Neuronal stem cell (in vitro differentiated cells): ENCODE data around the gene DCPS.

Source experiments
- DNase-seq: peaks from one replicate; pipeline ENCODE4 v3.0.0-alpha.2; 2013; ENCODE audit warnings: low spot score
- H2AFZ ChIP-seq: one replicate; pipeline ENCODE4 v1.6.1; 2013; ENCODE audit warnings: mild to moderate bottlenecking, low read length, inconsistent platforms
- H2AK5ac ChIP-seq: 2 replicates; pipeline ENCODE4 v1.6.1; 2013; ENCODE audit warnings: low read depth, mild to moderate bottlenecking, inconsistent platforms, low read length, moderate library complexity, mixed read lengths
- H2BK120ac ChIP-seq: 2 replicates; pipeline ENCODE4 v1.6.1; 2013; ENCODE audit warnings: low read depth, mild to moderate bottlenecking, inconsistent platforms, low read length, moderate library complexity, mixed read lengths
- H2BK12ac ChIP-seq: one replicate; pipeline ENCODE4 v1.6.1; 2013; ENCODE audit warnings: low read length, inconsistent platforms
- H2BK15ac ChIP-seq: 2 replicates; pipeline ENCODE4 v1.6.1; 2013; ENCODE audit warnings: mild to moderate bottlenecking, low read length, inconsistent platforms, mixed read lengths
- H2BK5ac ChIP-seq: one replicate; pipeline ENCODE4 v1.6.1; 2013; ENCODE audit warnings: inconsistent platforms, mild to moderate bottlenecking, low read length, moderate library complexity
- H3K14ac ChIP-seq: one replicate; pipeline ENCODE4 v1.6.1; 2013; ENCODE audit warnings: low read length, inconsistent platforms
- H3K18ac ChIP-seq: 2 replicates; pipeline ENCODE4 v1.6.1; 2013; ENCODE audit warnings: low read length, inconsistent platforms
- H3K23ac ChIP-seq: 2 replicates; pipeline ENCODE4 v1.6.1; 2013; ENCODE audit warnings: low read depth, mild to moderate bottlenecking, mixed read lengths, low read length, inconsistent platforms; ENCODE audit not compliant: poor library complexity
- H3K27ac ChIP-seq: replicated peaks from 3 replicates; pipeline ENCODE4 v1.5.1; 2013; ENCODE audit warnings: low read length, inconsistent platforms
- H3K27me3 ChIP-seq, 3 experiments: 2 replicates each; pipeline ENCODE4 v1.6.1; 2013; ENCODE audit warnings: low read length in 3 of 3, mild to moderate bottlenecking in 2 of 3, inconsistent platforms in 1 of 3, low read depth in 1 of 3, mixed read lengths in 1 of 3, moderate library complexity in 1 of 3; ENCODE audit not compliant: control insufficient read depth in 3 of 3, insufficient read depth in 3 of 3
- H3K36me3 ChIP-seq, 2 donors: replicated peaks in 1 of 2; 2 replicates each; pipeline ENCODE4 v1.6.1; 2013; ENCODE audit warnings: low read length in 2 of 2; ENCODE audit not compliant: control insufficient read depth in 2 of 2, insufficient read depth in 2 of 2
- H3K4ac ChIP-seq: 2 replicates; pipeline ENCODE4 v1.6.1; 2013; ENCODE audit warnings: inconsistent platforms, mild to moderate bottlenecking, low read length, moderate library complexity
- H3K4me1 ChIP-seq, 2 donors: 1 replicate in 1 of 2; 2 replicates in 1 of 2; pipeline ENCODE4 v1.6.1; 2013; ENCODE audit warnings: low read length in 2 of 2, low read depth in 1 of 2; ENCODE audit not compliant: control insufficient read depth in 2 of 2, insufficient read depth in 1 of 2
- H3K4me2 ChIP-seq: one replicate; pipeline ENCODE4 v1.6.1; 2013; ENCODE audit warnings: mild to moderate bottlenecking, low read length, inconsistent platforms; ENCODE audit not compliant: insufficient read depth, poor library complexity, severe bottlenecking
- H3K4me3 ChIP-seq, 2 donors: 2 replicates each; pipeline ENCODE4 v1.5.1; 2013; ENCODE audit warnings: low read length in 2 of 2, mild to moderate bottlenecking in 2 of 2, inconsistent platforms in 1 of 2, moderate library complexity in 1 of 2
- H3K79me1 ChIP-seq: one replicate; pipeline ENCODE4 v1.6.1; 2013; ENCODE audit warnings: low read depth, mild to moderate bottlenecking, inconsistent platforms, low read length, moderate library complexity
- H3K9ac ChIP-seq: one replicate; pipeline ENCODE4 v1.6.1; 2013; ENCODE audit warnings: mild to moderate bottlenecking, low read depth, low read length, inconsistent platforms; ENCODE audit not compliant: poor library complexity
- H3K9me3 ChIP-seq, 2 donors: replicated peaks in 1 of 2; 2 replicates each; pipeline versions ENCODE3 to v1.6.1; 2013; ENCODE audit warnings: low read length in 2 of 2, mild to moderate bottlenecking in 2 of 2, inconsistent platforms in 1 of 2, low read depth in 1 of 2, mixed read lengths in 1 of 2, moderate library complexity in 1 of 2; ENCODE audit not compliant: control insufficient read depth in 2 of 2, insufficient read depth in 1 of 2
- H4K8ac ChIP-seq: one replicate; pipeline ENCODE4 v1.6.1; 2013; ENCODE audit warnings: low read depth, mild to moderate bottlenecking, inconsistent platforms, low read length, moderate library complexity
- H4K91ac ChIP-seq: one replicate; pipeline ENCODE4 v1.6.1; 2013; ENCODE audit warnings: low read length, low read depth, mild to moderate bottlenecking, inconsistent platforms; ENCODE audit not compliant: poor library complexity
- WGBS, 2 donors: extraction: QIAGEN DNeasy Blood & Tissue Kit; methylation state at CpG; one replicate each; pipeline ENCODE4 v1.1.7; 2013; ENCODE audit warnings: missing lambda C conversion rate in 2 of 2, mixed read lengths in 1 of 2; ENCODE audit not compliant: insufficient read length in 2 of 2, insufficient replicate concordance in 1 of 2; ENCODE audit errors: extremely low coverage in 2 of 2; 5-methylcytosine and 5-hydroxymethylcytosine counted together

The DCPS gene

DNA sequence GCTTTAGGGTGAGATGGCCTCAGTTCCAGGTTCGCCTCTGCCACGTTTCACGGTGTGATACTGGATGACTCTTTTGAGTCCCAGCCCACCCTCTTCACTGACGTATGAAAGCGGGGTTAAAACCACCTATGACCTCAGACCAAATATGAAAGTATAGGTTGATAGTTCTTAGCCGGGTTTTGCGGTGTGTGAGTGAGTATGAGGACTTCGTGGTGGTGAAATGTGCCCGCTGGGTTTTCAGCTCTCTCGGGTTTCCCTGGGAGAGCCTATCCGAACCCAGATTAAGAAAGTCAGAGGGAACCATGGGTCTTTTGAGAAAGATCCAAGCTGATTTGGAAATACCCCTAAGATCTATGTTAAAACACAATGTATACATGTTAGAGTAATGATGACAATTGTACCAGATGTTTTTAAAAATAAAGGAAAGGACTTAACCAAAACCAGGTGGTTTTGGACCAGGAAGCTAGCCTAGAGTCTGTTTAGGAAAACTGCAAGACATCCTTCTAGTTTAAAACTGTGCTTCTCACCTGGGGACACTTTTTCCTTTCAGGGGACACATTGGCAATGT, 25.9 kb downstream of the DCPS start:
- Histone ChIP-seq H2BK5ac (no peak overlapping the region), H2AK5ac (no peak overlapping the region), H3K4me3 (no peak overlapping the region), H3K4me1 (peaks cover 0 to 8% of the 10 kb centered on the region in 2 donors), H3K79me1 (no peaks in the 10 kb centered on the region), H3K36me3 (peaks cover 3 to 15% of the 10 kb centered on the region in 2 donors), H3K4ac (no peak overlapping the region), H4K8ac (no peak overlapping the region), H2BK120ac (no peak overlapping the region), H4K91ac (no peak overlapping the region), H3K23ac (peak overlapping the region; percentile 5), H2BK12ac (no peak overlapping the region), H2BK15ac (no peak overlapping the region), H3K14ac (no peak overlapping the region), H3K27ac (no peak overlapping the region), H3K4me2 (no peak overlapping the region), H3K27me3 (no peaks in the 10 kb centered on the region), H3K18ac (no peak overlapping the region), H3K9ac (no peak overlapping the region), H2AFZ (no peak overlapping the region), H3K9me3 (no peaks in the 10 kb centered on the region)
- no peak for DNase-seq
- WGBS, 2 donors, result no CpG with 5 or more reads among the region's 11 CpGs

DNA sequence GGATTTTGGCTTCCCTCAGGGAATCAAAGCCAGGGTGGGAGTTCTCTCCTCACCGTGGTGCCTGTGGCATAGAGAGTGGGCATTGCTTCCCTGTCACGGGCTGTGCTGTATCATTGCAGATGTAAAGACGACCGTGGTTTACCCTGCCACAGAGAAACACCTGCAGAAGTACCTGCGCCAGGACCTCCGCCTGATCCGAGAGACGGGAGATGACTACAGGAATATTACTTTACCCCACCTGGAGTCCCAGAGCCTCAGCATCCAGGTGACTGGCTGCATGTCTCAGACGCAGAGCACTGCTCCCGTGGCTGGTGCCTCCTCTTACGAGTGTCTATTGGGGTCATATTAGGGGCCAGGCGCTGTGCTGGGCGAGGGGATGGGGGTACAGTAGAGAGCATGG, 27.4 kb downstream of the DCPS start:
- H2BK5ac ChIP-seq, result no peak overlapping the region
- no peaks in the 10 kb centered on the region for H3K79me1 ChIP-seq
- DNase-seq, result no peak
- no peak overlapping the region for H2BK15ac ChIP-seq
- no peak overlapping the region for H3K9ac ChIP-seq
- no peak overlapping the region for H4K91ac ChIP-seq
- peaks cover 3 to 17% of the 10 kb centered on the region in 2 donors for H3K36me3 ChIP-seq
- no peak overlapping the region for H3K14ac ChIP-seq
- no peak overlapping the region for H4K8ac ChIP-seq
- H3K4ac ChIP-seq, result no peak overlapping the region
- no peak overlapping the region for H3K23ac ChIP-seq
- H3K4me3 ChIP-seq, result no peak overlapping the region
- no peak overlapping the region for H2AK5ac ChIP-seq
- H3K9me3 ChIP-seq, result no peaks in the 10 kb centered on the region
- H3K27ac ChIP-seq, result no peak overlapping the region
- peaks cover 2 to 8% of the 10 kb centered on the region in 2 donors for H3K4me1 ChIP-seq
- H2AFZ ChIP-seq, result no peak overlapping the region
- no peak overlapping the region for H3K4me2 ChIP-seq
- no peak overlapping the region for H2BK12ac ChIP-seq
- no peak overlapping the region for H2BK120ac ChIP-seq
- no CpG with 5 or more reads among the region's 13 CpGs for WGBS, 2 donors
- no peaks in the 10 kb centered on the region for H3K27me3 ChIP-seq
- no peak overlapping the region for H3K18ac ChIP-seq

DNA sequence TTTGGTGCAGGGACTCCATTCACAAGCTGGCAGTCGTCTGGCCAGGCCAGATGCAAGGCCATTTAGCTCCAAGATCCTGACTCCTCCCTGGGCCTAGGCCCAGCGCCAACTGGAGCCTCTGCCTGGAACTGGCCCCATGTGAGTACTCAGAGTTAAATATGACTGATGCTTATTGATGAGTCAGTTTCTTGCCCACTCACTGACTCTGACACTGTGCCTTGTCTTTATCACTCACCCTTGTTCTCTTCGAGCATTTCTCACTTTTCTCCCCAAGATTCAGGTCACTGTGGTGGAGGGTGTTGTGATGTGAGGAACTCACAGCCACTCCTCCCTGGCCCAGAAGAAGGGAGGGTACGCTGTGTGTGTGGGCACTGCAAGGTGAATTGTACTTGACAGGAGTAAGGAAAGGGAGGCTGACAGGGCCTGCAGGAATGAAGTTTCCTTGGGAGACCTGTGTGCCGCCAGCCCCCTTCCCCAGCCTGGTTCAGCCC, 28.4 kb downstream of the DCPS start:
- H3K18ac ChIP-seq, result no peak overlapping the region
- WGBS, 2 donors, result no CpG with 5 or more reads among the region's 5 CpGs
- H3K4me2 ChIP-seq, result no peak overlapping the region
- H3K4me3 ChIP-seq, result no peak overlapping the region
- no peak overlapping the region for H3K27ac ChIP-seq
- H3K27me3 ChIP-seq, result no peaks in the 10 kb centered on the region
- no peak for DNase-seq
- H4K91ac ChIP-seq, result no peak overlapping the region
- H2BK120ac ChIP-seq, result no peak overlapping the region
- no peak overlapping the region for H3K14ac ChIP-seq
- no peak overlapping the region for H2BK15ac ChIP-seq
- peaks cover 3 to 17% of the 10 kb centered on the region in 2 donors for H3K36me3 ChIP-seq
- no peaks in the 10 kb centered on the region for H3K9me3 ChIP-seq
- H3K9ac ChIP-seq, result no peak overlapping the region
- H3K4me1 ChIP-seq, result peaks cover 12 to 17% of the 10 kb centered on the region in 2 donors
- H2AK5ac ChIP-seq, result no peak overlapping the region
- no peaks in the 10 kb centered on the region for H3K79me1 ChIP-seq
- H4K8ac ChIP-seq, result no peak overlapping the region
- no peak overlapping the region for H3K23ac ChIP-seq
- no peak overlapping the region for H2BK12ac ChIP-seq
- H3K4ac ChIP-seq, result no peak overlapping the region
- H2AFZ ChIP-seq, result no peak overlapping the region
- H2BK5ac ChIP-seq, result no peak overlapping the region

DNA sequence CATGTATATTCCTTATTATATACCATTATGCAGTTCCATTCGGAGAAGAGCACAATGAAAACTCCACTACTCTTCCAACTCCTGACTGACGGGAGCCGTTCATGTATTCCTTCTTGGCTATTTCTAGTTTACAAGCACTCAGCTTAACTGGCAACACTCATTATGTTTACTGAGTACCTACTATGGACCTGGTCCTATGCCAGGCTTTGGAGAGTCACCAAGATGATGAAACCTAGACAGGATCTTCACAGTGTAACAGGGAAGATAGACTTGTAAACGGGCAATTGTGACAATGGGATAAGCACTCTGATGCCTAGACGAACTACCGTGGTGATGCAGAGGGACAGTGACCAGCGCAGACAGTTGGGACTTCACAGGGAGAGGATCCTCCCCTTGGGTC, 29.3 kb downstream of the DCPS start:
- no peak overlapping the region for H4K91ac ChIP-seq
- no peak overlapping the region for H3K14ac ChIP-seq
- no peak overlapping the region for H2AFZ ChIP-seq
- H4K8ac ChIP-seq, result no peak overlapping the region
- no peaks in the 10 kb centered on the region for H3K9me3 ChIP-seq
- no peak overlapping the region for H2BK15ac ChIP-seq
- no peak overlapping the region for H3K4ac ChIP-seq
- no peaks in the 10 kb centered on the region for H3K27me3 ChIP-seq
- no peak overlapping the region for H3K27ac ChIP-seq
- peaks cover 3 to 19% of the 10 kb centered on the region in 2 donors for H3K36me3 ChIP-seq
- no peak overlapping the region for H2BK120ac ChIP-seq
- H3K23ac ChIP-seq, result no peak overlapping the region
- no peak overlapping the region for H2BK12ac ChIP-seq
- no peak overlapping the region for H3K9ac ChIP-seq
- no peak overlapping the region for H3K4me3 ChIP-seq
- H2AK5ac ChIP-seq, result no peak overlapping the region
- no peak overlapping the region for H3K4me2 ChIP-seq
- no peak overlapping the region for H3K18ac ChIP-seq
- no CpG with 5 or more reads among the region's 7 CpGs for WGBS, 2 donors
- H2BK5ac ChIP-seq, result no peak overlapping the region
- DNase-seq, result no peak
- peaks cover 14 to 20% of the 10 kb centered on the region in 2 donors for H3K4me1 ChIP-seq
- no peaks in the 10 kb centered on the region for H3K79me1 ChIP-seq
